NK-92 (cell line): ENCODE data around the gene KLF4.

Experiments
- DNase-seq: peaks from one replicate; lab custom pipeline; 2025; ENCODE audit not compliant: unreplicated experiment; lab: John Stamatoyannopoulos, UW

KLF4 gene

GRCh38 chr9:107488375-107489143 is 1.0 kb downstream of the KLF4 start:
- no peak for DNase-seq

- DNase-seq: no peak
Measured at GRCh38 chr9:107487521-107488374, 1.8 kb downstream of the KLF4 start.

DNA sequence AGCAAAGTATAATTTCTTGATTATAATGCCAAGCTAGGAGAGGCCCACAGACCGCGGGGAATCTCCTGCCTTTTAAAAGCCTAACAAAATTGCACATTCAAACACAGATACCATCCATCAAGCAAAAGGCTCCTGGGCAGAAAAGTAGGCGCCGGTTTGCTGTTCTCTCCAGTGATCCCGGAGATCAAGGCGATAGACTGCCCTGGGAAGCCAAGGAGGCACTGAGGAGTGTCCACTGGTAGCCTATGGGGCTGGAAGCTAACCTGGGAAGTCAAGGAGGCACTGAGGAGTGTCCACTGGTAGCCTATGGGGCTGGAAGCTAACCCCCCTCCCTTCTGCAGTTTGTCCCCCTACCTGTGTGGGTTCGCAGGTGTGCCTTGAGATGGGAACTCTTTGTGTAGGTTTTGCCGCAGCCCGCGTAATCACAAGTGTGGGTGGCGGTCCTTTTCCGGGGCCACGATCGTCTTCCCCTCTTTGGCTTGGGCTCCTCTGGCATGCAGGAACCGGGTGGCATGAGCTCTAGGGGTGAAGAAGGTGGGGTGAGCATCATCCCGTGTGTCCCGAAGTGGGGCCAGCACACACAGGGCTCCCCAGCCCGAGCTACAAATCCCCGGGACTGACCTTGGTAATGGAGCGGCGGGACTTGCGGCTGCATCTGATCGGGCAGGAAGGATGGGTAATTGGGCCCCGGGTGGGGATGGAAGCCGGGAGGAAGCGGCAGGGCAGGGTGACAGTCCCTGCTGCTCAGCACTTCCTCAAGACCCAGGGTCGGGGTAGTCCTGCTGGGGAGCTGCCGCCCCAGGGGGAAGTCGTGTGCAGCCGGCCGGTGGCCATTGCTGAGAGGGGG is 2.7 kb downstream of the KLF4 start:
- no peak for DNase-seq

- no peak for DNase-seq
Measured at GRCh38 chr9:107485458-107486043, 4.0 kb downstream of the KLF4 start.

DNA sequence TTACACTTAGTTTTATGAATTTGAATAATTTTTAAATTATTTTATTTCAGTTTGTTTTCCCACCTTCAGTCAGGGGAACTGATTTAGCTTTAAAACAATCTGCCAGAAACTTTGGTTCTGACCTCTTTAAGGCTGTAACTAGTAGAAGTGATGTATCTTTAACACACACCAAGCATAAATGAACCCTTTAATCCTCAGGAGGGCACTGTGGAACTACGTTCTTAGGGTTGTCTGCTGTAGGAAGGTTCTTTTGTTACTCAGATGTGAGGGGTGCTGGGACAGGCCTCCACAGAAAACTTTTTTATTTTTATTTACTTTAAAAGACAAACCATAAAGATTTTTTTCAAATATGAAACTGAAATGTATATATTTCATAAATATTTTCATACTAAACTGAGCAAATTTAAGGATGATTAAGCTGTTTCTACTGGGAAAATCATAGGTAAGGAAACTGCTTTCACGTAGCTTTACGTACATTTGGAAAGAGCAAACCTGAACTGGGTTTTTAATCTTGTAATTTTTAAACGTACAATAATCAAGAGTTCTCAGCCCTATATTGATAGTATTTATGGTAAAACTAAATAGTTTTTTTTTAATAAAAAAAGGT is 5.3 kb downstream of the KLF4 start:
- no peak for DNase-seq

DNA sequence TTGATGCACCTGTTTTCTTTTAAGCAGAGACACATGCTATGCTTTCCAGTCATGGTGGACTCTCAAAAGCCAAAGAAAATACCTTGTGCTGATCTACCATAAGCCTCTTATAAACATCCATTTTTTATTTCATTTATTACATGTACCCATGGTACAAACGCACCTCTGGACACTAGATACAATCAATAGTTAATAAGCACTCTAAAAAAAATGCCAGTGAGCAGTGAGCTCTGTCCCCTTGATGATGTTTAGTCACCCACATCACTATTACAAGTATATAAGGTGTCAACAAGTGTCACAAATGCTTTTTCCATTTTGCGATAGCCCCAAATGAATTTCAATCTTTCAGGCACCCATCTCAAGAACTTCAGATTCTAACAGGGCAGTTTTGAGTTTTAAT is 5.9 kb downstream of the KLF4 start:
- no peak for DNase-seq

DNA sequence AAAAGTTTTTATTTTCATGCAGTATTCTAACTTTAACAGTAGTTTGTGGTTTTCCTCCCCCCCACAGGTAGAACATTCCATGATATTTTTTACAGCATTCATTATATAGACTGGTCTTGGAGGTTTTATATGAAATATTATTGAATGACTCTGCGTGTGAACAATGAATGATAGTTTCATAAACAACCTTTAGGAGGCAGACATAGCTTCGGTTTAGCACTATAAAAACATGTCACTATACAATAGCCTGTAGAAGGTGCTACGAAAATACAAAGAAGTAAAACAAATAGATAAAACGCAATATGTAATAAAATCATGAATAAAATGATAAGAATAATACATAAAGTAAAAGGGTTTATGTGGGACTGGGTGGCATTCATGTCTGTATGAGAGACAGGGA is 8.5 kb downstream of the KLF4 start:
- DNase-seq: no peak

DNA sequence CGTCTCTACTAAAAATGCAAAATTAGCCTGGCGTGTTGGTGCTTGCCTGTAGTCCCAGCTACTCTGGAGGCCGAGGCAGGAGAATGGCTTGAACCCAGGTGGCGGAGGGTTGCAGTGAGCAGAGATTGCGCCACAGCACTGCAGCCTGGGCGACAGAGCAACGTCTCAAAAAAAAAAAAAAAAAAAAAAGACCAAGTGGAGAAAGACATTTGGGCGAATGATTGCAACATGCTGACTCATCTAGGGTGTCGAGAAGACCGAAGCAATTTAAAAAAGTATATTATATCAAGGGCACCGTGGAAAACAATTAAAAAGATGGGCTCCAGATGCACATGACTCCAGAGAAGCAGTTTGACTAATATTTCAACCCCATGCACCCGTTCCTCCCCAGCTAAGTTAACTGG is 9.2 kb downstream of the KLF4 start:
- no peak for DNase-seq

- no peak for DNase-seq
Measured at GRCh38 chr9:107478805-107479204, 10.8 kb downstream of the KLF4 start.

GRCh38 chr9:107474124-107474523 is 15.4 kb downstream of the KLF4 start:
- DNase-seq: no peak

- no peak for DNase-seq
Measured at GRCh38 chr9:107472581-107473340, 16.8 kb downstream of the KLF4 start.

DNA sequence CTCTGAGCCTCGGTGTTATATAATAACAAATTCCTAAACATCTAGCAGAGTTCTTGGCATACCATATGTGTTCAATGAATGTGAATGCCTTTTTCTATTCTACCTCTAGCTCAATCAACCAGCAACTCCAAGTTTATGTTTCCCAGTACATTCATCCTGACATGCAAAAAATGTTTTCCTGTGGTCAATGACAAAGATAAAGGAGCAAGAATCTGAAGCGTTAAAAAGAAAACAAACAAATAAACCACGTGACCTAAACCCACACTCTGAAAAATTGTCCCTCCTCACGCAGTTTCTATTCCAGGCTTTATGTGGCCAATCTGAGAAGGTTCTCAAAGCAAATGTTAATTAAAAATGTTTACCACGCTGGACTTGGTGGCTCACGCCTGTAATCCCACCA is 18.0 kb downstream of the KLF4 start:
- no peak for DNase-seq

GRCh38 chr9:107467416-107467815 is 22.2 kb downstream of the KLF4 start:
- no peak for DNase-seq

GRCh38 chr9:107466826-107467225 is 22.7 kb downstream of the KLF4 start:
- no peak for DNase-seq

GRCh38 chr9:107465467-107466451 is 23.8 kb downstream of the KLF4 start:
- no peak for DNase-seq

- no peak for DNase-seq
Measured at GRCh38 chr9:107464516-107464915, 25.1 kb downstream of the KLF4 start.

GRCh38 chr9:107462691-107463090 is 26.9 kb downstream of the KLF4 start:
- no peak for DNase-seq

GRCh38 chr9:107460153-107461023 is 29.2 kb downstream of the KLF4 start:
- DNase-seq: no peak
